NOMO-1 treated with dmso at 0.1 percent for 144 hours (cell line): ENCODE measurements around the gene LSMEM2.
"Not testable (repeated sequence)": the region's sequence is repeated elsewhere in the genome, so short reads cannot be mapped to it uniquely, and the experiment has no call there.

Source experiments
- DNase-seq: peaks from one replicate; lab custom pipeline; 2025; ENCODE audit not compliant: unreplicated experiment; lab: John Stamatoyannopoulos, UW

The LSMEM2 gene

DNA sequence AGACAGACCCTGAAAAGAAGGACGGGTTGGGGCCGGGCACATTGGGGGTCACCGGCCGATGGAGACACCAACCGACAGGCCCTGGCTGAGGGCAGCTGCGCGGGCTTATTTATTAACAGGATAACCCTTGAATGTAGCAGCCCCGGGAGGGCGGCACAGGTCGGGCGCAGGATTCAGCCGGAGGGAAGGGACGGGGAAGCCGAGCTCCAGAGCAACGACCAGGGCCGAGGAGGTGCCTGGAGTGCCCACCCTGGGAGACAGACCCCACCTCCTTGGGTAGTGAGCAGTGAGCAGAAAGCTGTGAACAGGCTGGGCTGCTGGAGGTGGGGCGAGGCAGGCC is 2.2 kb upstream of the LSMEM2 start:
- DNase-seq = no peak

DNA sequence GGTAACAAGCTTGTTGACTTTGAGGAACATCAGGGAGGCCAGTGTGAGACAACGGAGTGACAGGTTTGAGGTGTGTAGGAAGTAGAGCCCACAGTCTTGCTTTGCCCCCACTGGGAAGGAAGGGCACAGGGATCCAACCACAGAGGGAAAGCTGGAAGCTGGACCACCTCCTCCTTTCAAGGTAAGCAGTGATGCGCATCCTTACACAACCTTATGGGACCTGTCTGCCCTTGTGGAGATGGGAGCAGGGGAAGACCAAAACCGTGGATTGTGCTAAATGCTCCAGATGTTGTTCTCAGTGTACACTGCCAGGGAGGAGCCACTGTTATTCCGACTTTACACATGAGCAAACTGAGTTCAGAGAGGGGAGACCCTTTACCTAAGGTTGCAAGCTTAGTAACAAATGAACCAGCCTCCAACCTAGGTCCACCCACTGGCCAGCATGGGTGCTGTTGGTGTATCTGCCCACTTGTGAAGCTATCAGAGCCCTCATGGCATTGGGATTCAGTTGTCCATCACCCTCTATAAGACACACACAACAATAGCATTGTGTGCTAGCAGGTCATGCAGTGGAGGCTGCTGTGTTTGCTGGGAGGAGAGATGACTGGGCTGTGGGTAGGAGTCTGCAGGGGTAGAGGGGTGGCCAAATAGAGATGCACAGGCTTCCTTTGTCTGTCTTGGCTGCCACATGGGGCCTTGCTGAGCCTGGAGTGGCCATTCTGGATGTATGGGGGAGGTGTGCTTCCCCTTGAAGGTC is 586 bp upstream of the LSMEM2 start:
- DNase-seq = no peak

DNA sequence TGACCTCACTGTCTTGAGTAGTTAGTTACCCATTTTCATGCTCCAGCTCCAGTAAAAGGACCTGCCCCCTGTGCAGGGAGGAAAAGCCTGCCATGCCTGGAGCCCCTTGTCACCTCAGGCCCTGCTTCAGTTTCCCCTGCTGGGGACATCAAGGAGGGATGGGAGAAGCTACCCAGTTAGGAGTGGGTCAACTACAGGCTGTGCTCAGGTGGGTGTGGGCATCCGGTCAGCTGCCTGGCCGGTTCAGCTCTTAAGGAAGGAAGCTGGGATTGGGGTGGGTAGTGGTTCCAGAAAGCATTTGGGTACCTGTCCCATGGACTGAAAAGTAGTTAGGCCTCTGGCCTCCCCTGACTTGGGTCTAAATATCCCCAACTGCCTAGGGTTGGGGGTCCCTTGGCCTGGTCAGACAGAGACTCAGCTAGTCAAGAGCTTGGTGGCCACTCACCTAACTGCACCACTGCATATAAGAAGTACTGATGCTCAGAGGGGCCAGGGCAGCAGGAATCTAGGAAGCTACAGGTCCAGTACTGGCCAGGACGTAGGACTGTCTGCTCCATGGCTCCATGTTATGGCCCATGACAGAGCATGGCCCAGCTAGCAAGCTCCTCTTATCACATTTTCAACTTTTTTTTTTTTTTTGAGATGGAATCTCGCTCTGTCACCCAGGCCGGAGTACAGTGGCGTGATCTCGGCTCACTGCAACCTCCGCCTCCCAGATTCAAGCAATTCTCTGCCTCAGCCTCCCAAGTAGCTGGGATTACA is 549 bp downstream of the LSMEM2 start:
- no peak for DNase-seq

DNA sequence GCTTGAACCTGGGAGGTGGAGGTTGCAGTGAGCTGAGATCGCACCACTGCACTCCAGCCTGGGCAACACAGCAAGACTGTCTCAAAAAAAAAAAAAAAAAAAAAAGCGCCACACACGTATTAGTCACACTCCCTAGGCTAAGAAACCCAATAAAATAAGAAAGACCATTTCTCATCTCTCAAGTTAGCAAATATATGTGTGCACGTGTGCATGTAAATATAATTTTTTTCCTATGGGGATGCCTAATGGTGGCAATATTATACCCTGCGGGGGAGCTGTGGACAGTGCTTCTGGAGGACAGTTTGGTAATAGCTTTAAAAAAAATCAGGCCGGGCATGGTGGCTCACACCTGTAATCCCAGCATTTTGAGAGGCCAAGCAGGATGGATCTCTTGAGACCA is 5.2 kb downstream of the LSMEM2 start:
- DNase-seq = not testable (repeated sequence)

DNA sequence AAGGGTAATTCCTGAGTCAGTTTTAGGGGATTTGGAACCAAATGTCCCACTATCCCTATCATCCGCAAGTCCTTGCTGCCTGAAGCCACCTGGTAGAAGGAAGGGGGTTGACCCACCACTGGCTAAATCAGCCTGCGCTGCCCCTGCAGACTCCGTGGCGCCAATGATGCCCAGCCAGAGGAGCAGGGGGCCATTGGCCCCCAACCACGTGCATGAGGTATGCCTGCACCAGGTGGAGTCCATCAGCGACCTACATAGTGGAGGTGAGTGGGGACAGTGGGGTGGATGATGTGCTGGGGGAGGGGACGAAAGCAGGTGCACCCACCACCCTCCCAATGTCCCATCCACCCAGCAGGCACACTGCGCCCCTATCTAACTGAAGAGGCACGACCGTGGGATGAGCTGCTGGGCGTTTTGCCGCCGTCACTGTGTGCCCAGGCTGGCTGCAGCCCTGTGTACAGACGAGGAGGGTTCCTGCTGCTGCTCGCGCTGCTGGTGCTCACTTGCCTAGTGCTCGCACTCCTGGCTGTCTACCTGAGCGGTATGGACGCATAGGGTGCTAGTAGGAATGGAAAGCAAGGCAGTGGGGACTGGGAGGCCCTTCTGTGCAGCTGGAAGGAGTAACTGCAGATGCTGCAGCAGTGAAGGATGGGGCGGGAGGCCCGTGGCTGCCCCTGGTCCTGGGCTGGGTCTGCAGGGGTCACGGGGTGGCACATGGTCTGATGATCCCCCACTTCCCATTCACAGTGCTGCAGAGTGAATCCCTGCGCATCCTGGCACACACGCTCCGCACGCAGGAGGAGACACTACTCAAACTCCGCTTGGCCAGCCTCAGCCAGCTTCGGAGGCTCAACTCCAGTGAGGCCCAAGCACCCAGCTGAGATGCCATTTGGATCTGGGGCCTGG is 7.7 kb downstream of the LSMEM2 start:
- DNase-seq = no peak

DNA sequence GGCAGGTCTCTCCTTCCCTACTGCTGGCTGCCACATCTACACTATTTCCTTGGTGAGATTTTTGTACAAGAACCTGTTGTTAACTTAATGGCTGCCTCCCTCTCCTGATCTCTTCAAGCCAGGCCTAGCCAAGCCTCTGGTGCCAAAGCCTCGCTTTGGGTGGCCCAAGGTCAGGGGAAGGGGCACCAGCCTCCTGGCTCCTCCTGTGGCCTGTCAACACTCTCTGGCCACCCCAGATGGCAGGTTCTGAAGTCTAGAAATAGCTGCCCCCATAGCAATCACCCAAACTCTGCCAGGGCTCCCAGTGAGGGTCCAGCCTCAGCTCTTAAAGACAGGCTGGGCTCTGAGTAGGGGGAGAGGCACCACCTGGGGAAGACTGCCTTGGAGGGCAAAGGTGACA is 8.4 kb downstream of the LSMEM2 start:
- no peak for DNase-seq

DNA sequence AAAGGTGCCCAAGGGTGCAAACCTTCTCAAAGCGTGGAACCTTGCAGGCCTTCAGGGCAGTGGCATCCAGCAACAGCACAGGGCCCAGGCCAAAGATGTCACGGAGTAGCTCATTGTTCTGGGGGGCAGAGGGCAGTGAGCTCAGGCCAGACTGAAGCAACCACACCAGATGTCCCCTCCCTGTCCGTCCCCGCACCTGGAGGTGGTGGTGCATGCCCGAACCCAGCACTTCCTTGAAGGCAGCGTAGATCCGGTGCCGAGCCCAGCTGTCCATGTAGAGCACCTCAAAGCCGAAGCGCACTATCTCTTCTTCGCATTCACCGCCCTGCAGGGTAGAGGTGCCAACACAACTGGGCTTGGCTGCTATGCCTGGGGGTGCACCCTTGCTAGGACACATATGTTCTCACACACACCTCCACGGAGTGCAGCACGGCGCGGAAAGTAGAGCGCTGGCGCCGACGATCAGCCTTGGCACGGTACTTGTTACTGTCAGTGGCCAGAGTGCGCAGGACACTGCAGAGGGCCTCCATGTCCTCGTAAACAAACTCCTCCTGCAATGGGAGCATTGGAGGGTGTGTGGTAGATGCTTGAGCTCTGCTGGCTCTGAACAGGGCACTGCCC is 9.6 kb downstream of the LSMEM2 start:
- no peak for DNase-seq

DNA sequence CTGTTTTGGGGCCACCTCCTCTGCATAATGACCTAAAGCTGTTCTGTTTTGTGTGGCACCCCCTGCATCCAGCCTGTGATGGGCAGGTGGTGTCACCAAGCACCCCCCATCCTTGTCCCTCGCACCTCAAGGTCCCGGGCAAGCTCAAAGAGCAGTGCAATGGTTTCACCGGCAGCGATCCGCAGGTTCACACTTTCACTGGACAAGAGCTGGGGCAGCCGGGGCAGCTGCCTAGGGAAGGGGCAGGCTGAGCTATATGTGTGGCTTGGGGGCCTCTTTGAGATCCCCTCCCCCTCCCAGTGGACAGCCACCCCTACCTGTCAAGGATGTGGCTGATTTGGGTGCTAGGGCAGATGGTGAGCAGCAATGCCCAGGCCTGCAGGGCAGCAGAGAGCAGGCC is 10.2 kb downstream of the LSMEM2 start:
- no peak for DNase-seq

DNA sequence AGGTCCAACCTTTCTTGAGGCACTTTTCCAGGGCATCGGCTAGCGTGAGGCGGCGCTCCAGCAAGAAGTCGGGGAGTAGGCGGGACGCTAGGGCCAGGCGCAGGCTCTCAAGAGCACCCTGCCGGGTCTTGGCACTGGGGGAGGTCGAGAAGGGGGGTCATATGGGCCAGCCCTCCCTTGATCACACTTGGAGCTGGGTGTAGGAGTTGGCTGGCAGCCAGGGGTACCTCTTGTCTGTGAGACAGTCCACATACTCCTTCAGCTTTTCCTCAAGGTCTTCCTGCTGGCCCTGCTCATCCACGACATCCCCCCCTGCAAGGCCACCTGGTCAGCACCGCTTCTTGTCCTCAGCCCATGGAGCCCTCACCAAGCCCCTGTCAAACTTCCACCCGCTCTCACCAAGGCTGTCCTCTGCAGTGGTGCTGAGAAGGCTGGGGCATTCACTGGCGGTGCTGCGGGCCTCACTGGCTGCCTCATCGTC is 11.3 kb downstream of the LSMEM2 start:
- no peak for DNase-seq

DNA sequence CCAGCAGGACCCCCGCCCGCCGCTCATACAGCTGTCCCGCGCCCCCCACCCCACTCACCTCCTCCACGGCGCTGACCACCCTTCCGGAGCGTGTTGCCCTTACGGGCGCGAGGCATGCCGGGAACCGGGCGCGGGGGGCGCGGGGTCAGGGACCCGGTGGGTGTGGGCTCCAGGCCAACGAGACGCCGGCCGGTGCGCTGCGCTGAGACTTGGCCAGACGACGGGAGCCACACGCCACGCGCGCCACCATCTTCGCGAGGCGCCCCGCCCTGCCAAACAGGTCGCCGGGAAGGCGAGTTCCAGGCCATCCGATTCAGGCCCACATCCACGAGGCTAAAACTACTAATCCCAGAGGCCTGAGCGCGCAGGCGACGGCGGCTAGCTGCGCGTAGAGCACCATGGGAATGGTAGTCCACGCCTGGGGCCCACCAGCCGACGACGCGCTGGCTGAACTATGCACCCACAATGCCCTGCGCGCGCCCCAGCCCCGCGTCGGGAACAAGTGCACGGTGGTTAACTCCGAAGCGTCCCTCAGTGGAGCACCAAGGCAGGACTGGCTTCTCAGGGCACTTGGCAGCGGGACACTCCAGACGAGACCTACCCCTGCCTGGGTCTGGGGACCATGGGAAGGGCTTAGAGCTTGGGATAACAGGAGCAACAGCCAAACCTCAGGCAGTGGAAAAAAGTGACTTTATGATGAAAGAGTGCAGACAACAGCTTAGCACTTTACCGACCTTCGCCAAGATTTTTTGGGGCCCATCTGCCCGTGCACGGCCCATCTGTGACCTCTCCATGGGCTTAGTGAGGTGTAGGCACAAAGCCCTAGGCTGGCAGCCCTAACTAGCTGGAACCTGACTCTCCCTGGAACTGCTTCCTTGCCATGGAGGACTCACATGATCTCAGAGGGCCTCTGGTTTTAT is 13.5 kb downstream of the LSMEM2 start, which contains the start of gene IFRD2:
Gene IFRD2 (minus strand): TSS at position 271 of the 920 bp plus-strand sequence. CDS start 155 bp downstream, at position 116.
- DNase-seq = peak; percentile 98

DNA sequence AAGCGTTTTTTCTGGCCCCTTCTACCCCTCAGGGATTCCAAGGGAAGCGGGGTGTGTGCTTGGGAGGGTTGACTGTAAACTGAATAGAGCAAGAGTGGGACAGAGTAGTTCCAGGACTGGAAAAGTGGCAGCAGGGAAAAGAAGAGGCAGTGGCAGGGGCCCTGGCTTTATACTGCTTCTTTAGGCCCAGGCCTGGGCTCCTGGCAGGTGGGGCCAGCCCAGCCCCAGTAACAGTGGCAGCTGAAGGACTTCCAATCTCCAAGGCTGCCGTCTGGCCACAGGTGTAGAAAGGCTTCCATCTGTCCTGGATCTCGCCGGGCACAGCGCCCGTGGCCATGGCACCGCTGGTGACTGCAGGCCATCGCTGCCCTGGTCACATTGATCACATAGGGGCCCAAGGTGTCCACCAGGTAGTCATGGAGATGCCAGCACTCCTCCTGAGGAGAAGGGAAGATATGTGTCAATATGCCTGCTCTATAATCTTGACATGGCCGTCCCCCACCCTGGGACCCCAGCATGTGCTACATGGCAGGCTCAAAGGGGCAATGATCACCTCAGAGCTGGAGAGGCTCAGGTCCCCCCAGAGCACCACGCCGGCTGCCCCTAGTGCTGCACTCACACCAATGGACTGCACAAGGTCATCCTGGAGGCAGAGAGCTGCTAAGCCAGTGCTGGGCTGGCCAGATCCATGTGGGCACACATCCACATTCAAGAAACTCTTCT is 14.4 kb downstream of the LSMEM2 start:
- DNase-seq = no peak

DNA sequence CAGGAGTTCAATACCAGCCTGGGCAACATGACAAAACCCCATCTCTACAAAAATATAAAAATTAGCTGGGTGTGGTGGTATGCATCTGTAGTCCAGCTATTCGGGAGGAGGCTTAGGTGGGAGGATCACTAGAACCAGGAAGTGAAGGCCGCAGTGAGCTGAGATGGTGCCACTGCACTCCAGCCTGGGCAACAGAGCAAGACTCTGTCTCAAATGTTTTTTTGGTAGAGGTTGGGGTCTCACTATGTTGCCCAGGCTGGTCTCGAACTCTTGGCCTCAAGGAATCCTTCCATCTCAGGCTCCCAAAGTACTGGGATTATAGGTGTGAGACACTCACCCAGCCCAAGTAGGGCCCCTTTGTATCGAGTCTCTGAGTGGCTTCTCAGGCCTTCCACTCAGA is 15.2 kb downstream of the LSMEM2 start:
- no peak for DNase-seq

DNA sequence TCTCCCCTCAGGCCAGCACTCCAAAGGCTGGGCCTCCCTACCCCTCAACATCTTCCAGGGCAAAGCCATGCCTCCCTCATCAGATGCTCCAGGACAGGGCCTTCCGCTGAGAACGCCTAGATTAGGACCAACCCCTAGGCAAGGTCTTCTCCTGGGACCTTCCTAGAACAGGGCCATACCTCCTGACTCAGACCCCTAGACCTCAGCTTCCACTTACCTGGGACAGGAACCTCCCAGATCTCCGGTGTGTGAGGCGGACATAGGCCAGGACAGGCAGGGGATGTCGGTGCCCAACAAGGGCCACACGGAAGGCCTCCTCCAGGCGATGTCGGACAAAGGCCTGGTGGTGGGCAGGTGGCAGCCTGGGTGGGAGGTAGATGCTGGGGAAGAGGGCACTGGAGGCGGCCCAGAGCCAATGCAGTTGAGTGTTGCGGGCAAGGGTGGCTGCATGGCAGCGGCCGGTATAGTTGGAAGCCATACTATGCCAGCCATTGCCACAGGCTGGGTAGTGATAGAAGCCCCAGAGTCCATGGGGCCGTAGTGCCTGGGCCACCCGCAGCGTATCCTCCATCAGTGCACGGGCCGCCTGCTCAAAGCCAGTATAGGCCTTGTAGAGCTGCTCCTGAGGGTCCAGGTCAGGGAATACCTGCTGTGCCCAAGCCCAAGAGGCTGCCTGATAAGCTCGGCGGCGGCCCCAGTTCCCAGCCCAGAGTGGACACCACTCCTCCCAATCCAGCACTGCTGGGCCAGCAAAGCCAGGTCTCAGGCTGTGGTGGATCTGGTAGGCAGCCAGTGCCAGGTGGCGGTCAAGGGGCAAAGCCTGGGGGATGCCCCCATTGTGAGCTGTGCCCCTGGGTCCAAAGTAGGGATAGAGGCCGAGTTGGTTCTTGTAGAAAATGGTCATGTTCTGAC is 15.9 kb downstream of the LSMEM2 start:
- no peak for DNase-seq

DNA sequence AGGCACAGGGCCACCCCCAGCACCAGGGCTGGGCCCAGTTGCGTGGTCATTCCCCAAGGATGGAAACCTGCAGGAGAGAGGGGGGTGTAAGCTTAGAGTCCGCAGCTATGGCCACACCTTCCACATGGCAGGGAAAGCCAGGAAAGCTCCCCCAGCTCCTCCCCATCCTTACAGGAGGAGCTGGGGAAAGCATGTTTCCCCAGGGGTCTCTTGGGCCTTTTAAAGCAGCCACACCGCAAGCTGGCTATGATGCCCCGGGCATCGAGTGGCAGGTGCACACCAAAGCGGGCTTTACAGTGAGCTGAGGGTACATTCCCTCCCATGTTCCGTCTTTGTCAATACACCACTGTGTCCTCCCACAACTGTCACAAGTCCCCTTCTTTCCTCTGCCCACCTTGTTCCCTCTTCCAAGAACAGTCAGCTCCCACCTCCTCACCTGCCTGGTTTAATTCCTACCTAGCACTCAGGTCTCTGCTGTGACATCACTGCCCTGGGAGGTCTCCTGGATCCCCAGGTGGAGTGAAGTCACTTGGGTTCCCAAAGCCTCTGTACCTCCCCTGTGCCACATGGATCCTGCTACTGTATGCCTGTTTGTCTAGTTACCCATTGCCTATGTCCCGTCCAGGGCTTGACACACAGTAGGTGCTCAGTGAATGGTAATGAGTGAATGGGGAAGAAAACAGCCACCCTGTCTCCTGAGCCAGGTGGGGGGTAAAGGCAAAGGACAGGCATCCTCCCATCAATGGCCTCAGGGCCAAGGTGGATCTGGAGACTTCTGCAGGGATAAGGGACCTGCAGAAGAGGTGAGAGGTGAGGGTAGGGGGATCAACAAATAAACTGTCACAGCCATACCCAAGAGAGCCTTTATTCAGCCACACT is 16.9 kb downstream of the LSMEM2 start:
- DNase-seq = no peak

DNA sequence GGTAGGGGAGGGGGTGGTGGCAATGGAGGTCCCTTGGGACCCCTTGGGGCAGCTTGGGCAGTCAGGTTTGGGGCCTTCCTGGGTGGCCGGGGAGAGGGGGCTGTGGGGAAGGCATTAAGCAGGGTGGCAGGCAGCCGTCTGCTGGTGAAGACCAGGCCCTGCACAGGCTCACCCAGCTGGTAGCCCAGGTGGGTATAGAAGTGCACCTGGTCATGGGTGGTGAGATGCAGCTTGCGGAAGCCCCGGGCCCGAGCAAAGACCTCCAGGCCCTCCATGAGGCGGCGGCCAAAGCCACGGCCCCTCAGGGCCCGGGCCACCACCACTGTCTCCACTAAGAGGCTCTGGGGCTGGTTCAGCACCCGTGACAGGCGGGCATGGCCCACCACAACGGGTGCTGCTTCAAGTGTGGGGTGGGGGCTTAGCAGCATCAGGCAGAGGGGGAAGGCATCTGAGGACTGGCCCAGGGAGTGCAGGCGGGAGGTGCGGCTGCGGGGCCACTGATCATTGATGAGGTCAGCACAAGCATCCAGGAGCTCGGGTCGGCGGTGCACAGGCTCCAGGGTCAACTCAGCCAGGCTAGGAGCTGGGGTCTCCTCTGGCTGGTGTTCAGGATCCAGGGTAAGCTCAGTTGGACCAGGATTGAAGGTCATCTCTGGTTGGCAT is 18.0 kb downstream of the LSMEM2 start:
- no peak for DNase-seq

DNA sequence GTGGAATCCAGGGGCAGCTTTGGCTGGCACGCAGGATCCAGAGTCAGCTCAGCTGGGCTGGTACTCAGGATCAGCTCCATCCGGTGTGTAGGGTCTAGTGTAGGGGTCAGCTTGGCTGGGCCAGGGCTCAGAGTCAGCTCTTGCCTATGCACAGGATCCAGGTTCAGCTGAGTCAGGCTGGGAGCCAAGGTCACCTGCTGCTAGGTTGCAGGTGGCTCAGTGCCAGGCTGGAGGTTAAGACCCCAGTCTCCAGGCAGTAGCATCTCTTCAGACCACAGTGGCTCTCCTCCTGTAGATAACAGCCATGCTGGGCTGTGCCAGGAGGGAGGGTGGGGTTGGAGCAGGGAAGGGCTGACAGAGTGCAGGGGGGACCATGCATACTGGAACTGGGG is 18.5 kb downstream of the LSMEM2 start:
- no peak for DNase-seq
